Measurements from ENCODE around the gene CEMIP. TPM values are rescaled to one million over a fixed set of nuclear protein-coding genes. Genes with fewer than 3 reads are reported as not detected.

The CEMIP gene
- total RNA-seq, 1 donor from 2014 or later = 3.6 TPM

DNA sequence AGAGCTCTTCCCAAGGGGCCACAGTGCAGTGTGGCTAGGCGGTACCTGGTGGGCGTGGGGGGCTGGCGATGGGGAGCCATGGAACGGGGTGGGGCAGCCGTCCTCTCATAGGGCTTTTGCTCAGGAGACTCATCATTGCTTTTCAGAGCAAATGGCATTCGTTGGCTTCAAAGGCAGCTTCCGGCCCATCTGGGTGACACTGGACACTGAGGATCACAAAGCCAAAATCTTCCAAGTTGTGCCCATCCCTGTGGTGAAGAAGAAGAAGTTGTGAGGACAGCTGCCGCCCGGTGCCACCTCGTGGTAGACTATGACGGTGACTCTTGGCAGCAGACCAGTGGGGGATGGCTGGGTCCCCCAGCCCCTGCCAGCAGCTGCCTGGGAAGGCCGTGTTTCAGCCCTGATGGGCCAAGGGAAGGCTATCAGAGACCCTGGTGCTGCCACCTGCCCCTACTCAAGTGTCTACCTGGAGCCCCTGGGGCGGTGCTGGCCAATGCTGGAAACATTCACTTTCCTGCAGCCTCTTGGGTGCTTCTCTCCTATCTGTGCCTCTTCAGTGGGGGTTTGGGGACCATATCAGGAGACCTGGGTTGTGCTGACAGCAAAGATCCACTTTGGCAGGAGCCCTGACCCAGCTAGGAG is 169.6 kb downstream of the CEMIP start:
- Histone ChIP-seq H3K4me3 (ENCODE audit: insufficient read depth, low read depth, low read length) (no peak overlapping the region), H3K79me2 (ENCODE audit: insufficient read depth, low read length) (no peaks in the 10 kb centered on the region), H3K36me3 (ENCODE audit: insufficient read depth, low read length) (peaks cover 10% of the 10 kb centered on the region), H3K4me2 (ENCODE audit: low read length) (no peak overlapping the region), H2AFZ (ENCODE audit: low read depth, low read length) (no peak overlapping the region), H3K9ac (ENCODE audit: low read length) (no peak overlapping the region), H3K4me1 (ENCODE audit: insufficient read depth, low read length) (no peaks in the 10 kb centered on the region), H3K9me3 (ENCODE audit: insufficient read depth, low read depth, low read length) (no peaks in the 10 kb centered on the region), H3K27ac (ENCODE audit: low read depth, low read length) (no peak overlapping the region), H3K27me3 (ENCODE audit: insufficient read depth, low read length) (no peaks in the 10 kb centered on the region), H4K20me1 (ENCODE audit: insufficient read depth, low read length) (peaks cover 13% of the 10 kb centered on the region)
- Mint-ChIP-seq H3K27me3 (ENCODE audit: low read depth, unreplicated experiment) (peaks cover 1% of the 10 kb centered on the region), H3K9me3 (ENCODE audit: unreplicated experiment) (peaks cover 3% of the 10 kb centered on the region), H3K4me1 (ENCODE audit: low read depth, unreplicated experiment) (peaks cover 7% of the 10 kb centered on the region), H3K36me3 (ENCODE audit: low read depth, unreplicated experiment) (peaks cover 31% of the 10 kb centered on the region), H3K4me3 (ENCODE audit: unreplicated experiment) (no peak overlapping the region), H3K27ac (ENCODE audit: unreplicated experiment) (no peak overlapping the region)
- DNase-seq (ENCODE audit: low read depth) (no peak), FAIRE-seq (no peak)
- TF ChIP-seq EZH2 (IDR thresholded peaks at IDR 0.05; ENCODE audit: insufficient read depth, low read length) (no peak), CTCF (IDR thresholded peaks at IDR 0.05; ENCODE audit: insufficient read depth, low read depth, low read length) (no peak)

DNA sequence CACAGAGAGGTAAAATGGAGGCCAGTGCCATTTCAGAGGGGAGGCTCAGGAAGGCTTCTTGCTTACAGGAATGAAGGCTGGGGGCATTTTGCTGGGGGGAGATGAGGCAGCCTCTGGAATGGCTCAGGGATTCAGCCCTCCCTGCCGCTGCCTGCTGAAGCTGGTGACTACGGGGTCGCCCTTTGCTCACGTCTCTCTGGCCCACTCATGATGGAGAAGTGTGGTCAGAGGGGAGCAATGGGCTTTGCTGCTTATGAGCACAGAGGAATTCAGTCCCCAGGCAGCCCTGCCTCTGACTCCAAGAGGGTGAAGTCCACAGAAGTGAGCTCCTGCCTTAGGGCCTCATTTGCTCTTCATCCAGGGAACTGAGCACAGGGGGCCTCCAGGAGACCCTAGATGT is 170.6 kb downstream of the CEMIP start:
- Mint-ChIP-seq H3K9me3 (ENCODE audit: unreplicated experiment) (peaks cover 3% of the 10 kb centered on the region), H3K27ac (ENCODE audit: unreplicated experiment) (no peak overlapping the region), H3K36me3 (ENCODE audit: low read depth, unreplicated experiment) (peaks cover 28% of the 10 kb centered on the region), H3K4me1 (ENCODE audit: low read depth, unreplicated experiment) (peaks cover 15% of the 10 kb centered on the region), H3K27me3 (ENCODE audit: low read depth, unreplicated experiment) (peaks cover 1% of the 10 kb centered on the region), H3K4me3 (ENCODE audit: unreplicated experiment) (no peak overlapping the region)
- Histone ChIP-seq H4K20me1 (ENCODE audit: insufficient read depth, low read length) (peaks cover 16% of the 10 kb centered on the region), H2AFZ (ENCODE audit: low read depth, low read length) (no peak overlapping the region), H3K9ac (ENCODE audit: low read length) (no peak overlapping the region), H3K27me3 (ENCODE audit: insufficient read depth, low read length) (no peaks in the 10 kb centered on the region), H3K79me2 (ENCODE audit: insufficient read depth, low read length) (no peaks in the 10 kb centered on the region), H3K4me2 (ENCODE audit: low read length) (no peak overlapping the region), H3K27ac (ENCODE audit: low read depth, low read length) (no peak overlapping the region), H3K4me3 (ENCODE audit: insufficient read depth, low read depth, low read length) (no peak overlapping the region), H3K9me3 (ENCODE audit: insufficient read depth, low read depth, low read length) (no peaks in the 10 kb centered on the region), H3K4me1 (ENCODE audit: insufficient read depth, low read length) (no peaks in the 10 kb centered on the region), H3K36me3 (ENCODE audit: insufficient read depth, low read length) (peaks cover 10% of the 10 kb centered on the region)
- DNase-seq (ENCODE audit: low read depth) (no peak), FAIRE-seq (no peak)
- no peak for TF ChIP-seq EZH2 (IDR thresholded peaks at IDR 0.05; ENCODE audit: insufficient read depth, low read length)
- no peak for TF ChIP-seq CTCF (IDR thresholded peaks at IDR 0.05; ENCODE audit: insufficient read depth, low read depth, low read length)
